Stimulated activated effector memory CD8-positive, alpha-beta T cell treated with anti-CD3 and anti-CD28 coated beads, Interleukin-12 subunit alpha, Interleukin-12 subunit beta, amount 100 ng/mL, for 72 hours (primary cell): ENCODE data around the gene CASP10.
"Not testable (repeated sequence)": the region's sequence is repeated elsewhere in the genome, so short reads cannot be mapped to it uniquely, and the experiment has no call there.

Source experiments
- ATAC-seq: fragments of 150-1000 bp; cut with Tn5 transposase; 2 replicates; pipeline ENCODE4 v1.10.0; 2021
- DNase-seq, 2 donors: peaks; one replicate each; pipeline ENCODE4 v3.0.0; 2021 to 2022; ENCODE audit warnings: low spot score in 2 of 2
- H3K27ac Mint-ChIP-seq: one replicate; pipeline ENCODE4 v1.8.0; 2022; ENCODE audit warnings: mild to moderate bottlenecking, mixed read lengths
- H3K36me3 Mint-ChIP-seq: one replicate; pipeline ENCODE4 v1.8.0; 2022; ENCODE audit warnings: mild to moderate bottlenecking, mixed read lengths
- H3K4me1 Mint-ChIP-seq: one replicate; pipeline ENCODE4 v1.8.0; 2022; ENCODE audit warnings: mixed read lengths
- H3K4me3 Mint-ChIP-seq: one replicate; pipeline ENCODE4 v1.8.0; 2022; ENCODE audit warnings: mild to moderate bottlenecking, mixed read lengths
- H3K9me3 Mint-ChIP-seq: one replicate; pipeline ENCODE4 v1.8.0; 2022; ENCODE audit warnings: mixed read lengths

Gene CASP10, protein sequence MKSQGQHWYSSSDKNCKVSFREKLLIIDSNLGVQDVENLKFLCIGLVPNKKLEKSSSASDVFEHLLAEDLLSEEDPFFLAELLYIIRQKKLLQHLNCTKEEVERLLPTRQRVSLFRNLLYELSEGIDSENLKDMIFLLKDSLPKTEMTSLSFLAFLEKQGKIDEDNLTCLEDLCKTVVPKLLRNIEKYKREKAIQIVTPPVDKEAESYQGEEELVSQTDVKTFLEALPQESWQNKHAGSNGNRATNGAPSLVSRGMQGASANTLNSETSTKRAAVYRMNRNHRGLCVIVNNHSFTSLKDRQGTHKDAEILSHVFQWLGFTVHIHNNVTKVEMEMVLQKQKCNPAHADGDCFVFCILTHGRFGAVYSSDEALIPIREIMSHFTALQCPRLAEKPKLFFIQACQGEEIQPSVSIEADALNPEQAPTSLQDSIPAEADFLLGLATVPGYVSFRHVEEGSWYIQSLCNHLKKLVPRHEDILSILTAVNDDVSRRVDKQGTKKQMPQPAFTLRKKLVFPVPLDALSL

DNA sequence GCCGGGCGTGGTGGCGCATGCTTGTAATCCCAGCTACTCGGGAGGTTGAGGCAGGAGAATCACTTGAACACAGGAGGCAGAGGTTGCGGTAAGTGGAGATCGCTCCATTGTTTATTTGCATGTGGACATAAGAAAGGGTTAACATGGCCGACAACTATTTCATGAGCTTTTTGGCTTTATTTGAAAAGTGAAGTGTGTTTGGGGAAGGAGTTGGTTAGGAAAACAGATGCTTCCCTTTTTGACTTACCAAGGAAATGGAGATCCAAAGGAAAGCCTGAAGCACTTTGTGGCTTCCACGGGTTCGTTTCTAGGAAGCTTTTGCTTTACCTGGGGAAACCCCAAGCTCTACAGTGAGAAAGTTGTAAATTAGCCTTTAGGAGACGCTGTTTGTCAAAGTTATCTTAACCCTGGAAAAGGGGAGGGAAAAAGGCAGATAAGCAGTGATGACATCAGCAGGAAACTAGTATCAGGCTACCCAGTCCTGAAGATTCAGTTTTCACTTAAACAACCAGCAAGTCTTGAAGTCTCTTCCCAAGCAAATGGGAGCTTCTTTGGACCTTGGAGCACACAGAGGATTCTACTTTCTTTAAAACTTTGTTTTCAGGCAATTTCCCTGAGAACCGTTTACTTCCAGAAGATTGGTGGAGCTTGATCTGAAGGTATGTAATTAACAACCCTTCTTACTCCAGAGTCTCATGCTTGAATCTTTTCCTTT, at the start of gene CASP10:
Gene CASP10 (plus strand): TSS at position 492 of the 715 bp plus-strand sequence. CDS start 2,637 bp downstream, outside the sequence.
- peaks cover 27% of the 10 kb centered on the region for H3K36me3 Mint-ChIP-seq
- DNase-seq (no peak), ATAC-seq (peak; percentile 57)
- H3K27ac Mint-ChIP-seq, result peak within 1 kb of the TSS; percentile 95
- peaks cover 61% of the 10 kb centered on the region for H3K4me1 Mint-ChIP-seq
- peak within 1 kb of the TSS; percentile 92 for H3K4me3 Mint-ChIP-seq
- no peaks in the 10 kb centered on the region for H3K9me3 Mint-ChIP-seq

DNA sequence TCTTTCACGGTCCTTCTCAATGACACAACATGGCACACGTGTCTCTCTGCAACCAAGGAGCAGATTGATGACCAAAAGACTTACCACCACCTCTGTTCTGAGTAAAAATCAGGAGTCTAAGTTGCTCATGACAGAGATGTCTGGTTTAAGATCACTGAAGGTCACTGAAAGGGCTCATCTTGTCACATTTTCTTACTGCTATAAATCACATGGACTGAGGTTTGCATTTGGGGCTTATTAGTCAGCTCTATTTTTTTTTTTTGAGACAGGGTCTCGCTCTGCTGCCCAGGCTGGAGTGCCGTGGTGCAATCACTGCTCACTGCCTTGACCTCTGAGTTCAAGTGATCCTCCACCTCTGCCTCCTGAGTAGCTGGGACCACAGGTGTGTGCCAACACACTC, 47.6 kb upstream of the CASP10 start:
- H3K36me3 Mint-ChIP-seq, result peaks cover 100% of the 10 kb centered on the region
- peaks cover 59% of the 10 kb centered on the region for H3K4me1 Mint-ChIP-seq
- peak overlapping the region; percentile 89 for H3K27ac Mint-ChIP-seq
- no peaks in the 10 kb centered on the region for H3K9me3 Mint-ChIP-seq
- H3K4me3 Mint-ChIP-seq, result peak overlapping the region; percentile 62
- ATAC-seq, result peak; percentile 68
- DNase-seq, result no peak

DNA sequence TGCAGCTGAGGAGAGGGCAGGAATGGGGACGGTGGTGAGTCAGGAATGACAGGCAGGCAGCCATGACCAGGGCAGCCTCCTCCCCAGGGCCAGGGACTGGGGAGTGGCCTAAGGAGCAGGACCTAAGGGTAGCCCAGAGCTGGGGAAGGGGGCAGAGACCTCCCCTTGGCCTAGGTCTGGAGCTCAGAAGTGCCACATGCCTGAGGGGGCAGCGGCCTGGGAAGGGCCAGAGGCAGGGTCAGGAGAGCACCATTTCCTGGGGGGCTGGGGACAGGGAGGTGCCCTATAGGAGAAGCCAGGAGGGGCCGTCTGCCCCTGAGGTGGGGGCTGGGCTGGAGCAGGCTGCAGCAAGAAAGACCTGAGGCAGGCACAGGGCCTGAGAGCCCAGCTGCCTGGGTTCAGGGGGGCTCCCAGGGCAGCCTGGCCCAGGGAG, 46.0 kb upstream of the CASP10 start:
- DNase-seq (no peak), ATAC-seq (no peak)
- Mint-ChIP-seq H3K4me3 (peak overlapping the region; percentile 62), H3K36me3 (peaks cover 100% of the 10 kb centered on the region), H3K9me3 (no peaks in the 10 kb centered on the region), H3K4me1 (peaks cover 69% of the 10 kb centered on the region), H3K27ac (peak overlapping the region; percentile 89)

DNA sequence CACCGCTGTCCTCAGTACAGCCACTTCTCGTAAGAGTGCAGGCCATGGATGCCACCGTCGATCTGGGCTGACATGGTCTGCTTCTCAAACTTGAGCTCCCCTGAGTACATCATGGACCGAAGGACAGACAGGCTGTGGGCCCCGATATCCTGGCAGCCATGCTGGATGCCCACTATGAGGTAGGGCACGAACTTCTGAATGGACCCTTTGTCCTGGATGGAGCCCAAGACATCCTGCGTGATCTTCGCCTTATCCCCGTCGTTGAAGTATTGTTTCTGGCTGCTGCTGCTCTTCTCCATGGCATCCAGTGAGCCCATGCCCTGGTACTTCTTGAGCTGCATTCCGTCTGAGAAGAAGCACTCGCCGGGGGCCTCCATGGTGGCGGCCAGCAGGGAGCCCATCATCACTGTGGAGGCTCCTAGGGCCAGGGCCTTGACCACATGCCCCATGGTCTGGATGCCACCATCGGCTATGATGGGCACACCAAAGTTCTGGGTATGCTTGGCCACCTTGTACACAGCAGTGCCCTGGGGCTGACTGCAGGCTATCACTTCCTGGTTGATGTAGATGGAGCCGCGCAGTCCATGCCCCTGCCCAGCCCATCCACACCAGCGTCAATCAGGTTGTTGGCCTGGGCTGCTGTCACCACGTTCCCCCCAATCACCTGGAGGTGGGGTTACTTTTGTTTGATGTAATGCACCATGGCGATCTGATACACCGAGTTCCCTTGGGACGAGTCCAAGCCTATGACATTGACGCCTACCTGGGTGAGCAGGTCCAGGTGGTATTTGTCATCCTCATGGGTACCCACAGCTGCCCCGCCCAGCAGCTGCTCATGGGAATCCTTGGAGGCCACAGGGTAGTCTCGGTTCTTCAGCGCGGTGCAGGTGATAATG, 45.2 kb upstream of the CASP10 start:
- no peak for DNase-seq
- H3K27ac Mint-ChIP-seq, result peak overlapping the region; percentile 85
- peaks cover 100% of the 10 kb centered on the region for H3K36me3 Mint-ChIP-seq
- peak; percentile 15 for ATAC-seq
- peaks cover 65% of the 10 kb centered on the region for H3K4me1 Mint-ChIP-seq
- peak overlapping the region; percentile 29 for H3K4me3 Mint-ChIP-seq
- H3K9me3 Mint-ChIP-seq, result no peaks in the 10 kb centered on the region

DNA sequence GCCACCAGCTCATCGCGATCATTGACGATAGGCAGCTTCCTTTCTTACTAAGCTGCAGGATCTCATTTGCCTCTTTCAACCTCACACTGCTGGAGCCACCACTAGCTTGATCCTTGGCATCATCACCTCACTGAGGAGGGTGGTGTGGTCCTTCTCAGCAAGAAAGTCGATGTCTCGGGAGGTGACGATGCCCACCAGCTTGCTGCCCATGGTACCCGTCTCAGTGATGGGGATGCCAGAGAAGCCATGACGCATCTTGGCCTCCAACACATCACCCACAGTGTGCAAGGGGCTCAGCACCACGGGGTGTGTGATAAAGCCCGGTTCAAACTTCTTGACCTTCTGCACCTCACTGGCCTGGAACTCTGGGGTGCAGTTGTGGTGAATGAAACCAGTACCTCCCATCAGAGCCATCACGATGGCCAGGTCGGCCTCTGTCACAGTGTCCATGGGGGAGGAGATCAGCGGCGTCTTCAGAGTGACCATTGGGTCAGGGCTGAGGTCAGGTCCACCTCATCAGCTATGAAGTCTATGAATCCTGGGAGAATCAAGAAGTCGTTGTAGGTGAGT, 44.5 kb upstream of the CASP10 start:
- peak overlapping the region; percentile 83 for H3K27ac Mint-ChIP-seq
- H3K9me3 Mint-ChIP-seq, result no peaks in the 10 kb centered on the region
- peaks cover 100% of the 10 kb centered on the region for H3K36me3 Mint-ChIP-seq
- peak overlapping the region; percentile 29 for H3K4me3 Mint-ChIP-seq
- DNase-seq (no peak), ATAC-seq (no peak)
- H3K4me1 Mint-ChIP-seq, result peaks cover 58% of the 10 kb centered on the region

DNA sequence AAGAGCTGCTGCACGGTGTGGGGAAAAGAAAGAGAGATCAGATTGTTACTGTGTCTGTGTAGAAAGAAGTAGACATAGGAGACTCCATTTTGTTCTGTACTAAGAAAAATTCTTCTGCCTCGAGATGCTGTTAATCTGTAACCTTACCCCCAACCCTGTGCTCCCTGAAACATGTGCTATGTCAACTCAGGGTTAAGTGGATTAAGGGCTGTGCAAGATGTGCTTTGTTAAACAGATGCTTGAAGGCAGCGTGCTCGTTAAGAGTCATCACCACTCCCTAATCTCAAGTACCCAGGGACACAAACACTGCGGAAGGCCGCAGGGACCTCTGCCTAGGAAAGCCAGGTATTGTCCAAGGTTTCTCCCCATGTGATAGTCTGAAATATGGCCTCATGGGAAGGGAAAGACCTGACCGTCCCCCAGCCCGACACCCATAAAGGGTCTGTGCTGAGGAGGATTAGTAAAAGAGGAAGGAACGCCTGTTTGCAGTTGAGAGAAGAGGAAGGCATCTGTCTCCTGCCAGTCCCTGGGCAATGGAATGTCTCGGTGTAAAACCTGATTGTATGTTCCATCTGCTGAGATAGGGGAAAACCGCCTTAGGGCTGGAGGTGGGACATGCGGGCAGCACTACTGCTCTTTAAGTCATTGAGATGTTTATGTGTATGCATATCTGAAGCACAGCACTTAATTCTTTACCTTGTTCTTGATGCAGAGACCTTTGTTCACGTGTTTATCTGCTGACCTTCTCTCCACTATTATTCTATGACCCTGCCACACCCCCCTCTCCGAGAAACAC, 43.8 kb upstream of the CASP10 start:
- H3K9me3 Mint-ChIP-seq, DNase-seq, ATAC-seq: not testable (repeated sequence)
- peak overlapping the region; percentile 29 for H3K4me3 Mint-ChIP-seq
- H3K36me3 Mint-ChIP-seq, result peaks cover 100% of the 10 kb centered on the region
- peaks cover 56% of the 10 kb centered on the region for H3K4me1 Mint-ChIP-seq
- H3K27ac Mint-ChIP-seq, result peak overlapping the region; percentile 83

DNA sequence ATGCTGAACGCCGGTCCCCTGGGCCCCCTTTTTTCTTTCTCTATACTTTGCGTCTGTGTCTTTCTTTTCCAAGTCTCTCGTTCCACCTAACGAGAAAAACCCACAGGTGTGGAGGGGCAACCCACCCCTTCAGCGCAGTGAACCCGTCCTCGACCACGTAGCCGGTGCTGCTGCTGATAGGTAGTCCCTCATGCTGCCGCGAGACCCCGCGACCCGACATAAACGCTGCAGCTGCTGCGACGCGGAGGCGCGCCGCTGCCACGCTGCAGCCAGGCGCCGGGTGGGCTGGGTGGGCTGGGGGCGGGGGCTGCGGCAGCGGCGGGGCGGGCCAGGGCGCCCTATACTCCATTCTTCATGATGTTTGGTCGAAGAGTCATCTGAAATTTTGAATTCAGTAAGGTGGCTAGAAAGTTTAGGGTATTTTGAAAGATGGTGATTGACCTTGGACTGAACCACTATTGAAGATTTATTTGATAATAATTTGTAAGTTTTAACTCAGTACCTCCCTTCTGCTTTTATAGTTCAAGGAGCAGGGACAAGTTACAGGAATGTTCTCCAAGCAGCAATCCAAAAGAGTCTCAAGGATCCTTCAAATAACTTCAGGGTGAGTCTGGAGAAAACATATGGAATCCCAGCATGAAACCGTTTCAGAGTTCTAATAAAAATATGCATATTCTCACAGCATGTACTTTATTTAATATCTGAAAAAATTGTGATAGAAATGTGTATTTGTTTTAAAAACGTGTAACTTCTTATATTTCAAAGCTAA, 42.9 kb upstream of the CASP10 start:
- Mint-ChIP-seq H3K9me3 (no peaks in the 10 kb centered on the region), H3K27ac (peak overlapping the region; percentile 83), H3K4me3 (peak overlapping the region; percentile 15), H3K36me3 (peaks cover 100% of the 10 kb centered on the region), H3K4me1 (peaks cover 55% of the 10 kb centered on the region)
- ATAC-seq, result no peak
- no peak for DNase-seq

DNA sequence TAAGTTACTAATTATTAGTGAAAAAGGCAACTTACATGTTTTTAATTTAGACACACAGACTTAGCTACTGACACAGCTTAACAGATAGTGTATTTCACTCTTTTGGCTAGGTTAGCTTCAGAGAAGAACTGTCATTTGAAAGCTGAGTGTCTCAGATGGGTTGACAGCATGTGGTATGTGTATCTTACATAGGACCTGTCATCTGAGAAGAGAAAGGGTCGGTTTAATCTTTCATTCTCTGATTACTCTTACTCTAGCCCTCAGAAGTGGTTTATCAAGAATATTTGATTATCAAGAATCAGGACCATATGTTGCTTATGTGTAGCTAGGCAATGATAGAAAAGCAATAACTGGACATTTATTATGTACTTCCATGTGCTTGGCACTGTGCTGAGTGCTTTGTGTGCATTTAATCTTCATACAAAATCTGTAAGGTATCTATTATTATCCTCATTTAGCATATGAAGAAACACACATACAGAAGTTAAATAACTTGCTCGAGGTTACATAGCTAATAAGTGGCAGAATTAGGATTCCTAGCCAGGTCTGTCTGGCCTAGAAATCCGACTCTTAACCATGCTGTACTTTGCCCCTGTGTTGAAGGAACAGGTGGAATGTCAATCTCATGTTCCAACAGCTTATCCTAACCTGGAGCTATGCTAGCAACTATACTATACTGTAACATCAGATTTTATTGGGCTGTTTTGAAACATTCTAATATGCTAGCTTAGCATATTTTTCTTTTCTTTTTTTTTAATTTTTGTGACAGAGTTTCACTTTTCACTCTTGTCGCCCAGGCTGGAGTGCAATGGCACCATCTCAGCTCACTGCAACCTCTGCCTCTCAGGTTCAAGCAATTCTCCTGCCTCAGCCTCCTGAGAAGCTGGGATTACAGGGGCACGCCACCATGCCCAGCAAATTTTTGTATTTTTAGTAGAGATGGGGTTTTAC, 38.6 kb upstream of the CASP10 start:
- H3K4me3 Mint-ChIP-seq, result no peak overlapping the region
- H3K9me3 Mint-ChIP-seq, result no peaks in the 10 kb centered on the region
- peak overlapping the region; percentile 32 for H3K27ac Mint-ChIP-seq
- no peak for ATAC-seq
- H3K36me3 Mint-ChIP-seq, result peaks cover 100% of the 10 kb centered on the region
- DNase-seq, result no peak
- peaks cover 36% of the 10 kb centered on the region for H3K4me1 Mint-ChIP-seq

DNA sequence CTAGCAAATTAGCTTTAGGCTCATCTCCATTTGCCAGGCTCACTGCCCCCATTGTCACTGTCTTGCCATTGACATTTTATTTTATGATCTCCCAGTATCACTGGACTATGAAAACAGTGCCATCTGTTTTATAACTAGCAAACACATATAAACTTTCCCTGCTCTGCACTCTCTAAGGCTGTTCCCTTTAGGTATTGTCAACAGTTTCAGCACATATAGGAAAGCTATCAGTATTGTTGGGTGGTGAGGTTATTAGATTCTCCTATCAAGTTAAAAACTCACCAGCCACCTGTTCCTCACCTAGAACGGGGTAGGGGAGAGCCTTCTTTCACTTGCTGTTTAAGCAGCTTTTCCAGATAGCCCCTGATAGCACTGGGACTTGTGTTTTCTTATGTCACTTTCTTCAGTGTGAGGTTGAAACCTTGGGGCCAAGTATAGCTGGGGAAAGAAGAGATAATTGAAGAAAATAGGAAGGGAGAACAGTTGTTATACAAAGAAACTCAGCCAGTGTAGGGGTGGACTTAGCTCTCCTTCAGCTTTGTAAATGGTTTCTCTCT, 34.4 kb upstream of the CASP10 start:
- Mint-ChIP-seq H3K36me3 (peaks cover 100% of the 10 kb centered on the region), H3K4me1 (peaks cover 56% of the 10 kb centered on the region), H3K9me3 (no peaks in the 10 kb centered on the region), H3K4me3 (no peak overlapping the region), H3K27ac (peak overlapping the region; percentile 63)
- ATAC-seq, result no peak
- DNase-seq, result no peak

DNA sequence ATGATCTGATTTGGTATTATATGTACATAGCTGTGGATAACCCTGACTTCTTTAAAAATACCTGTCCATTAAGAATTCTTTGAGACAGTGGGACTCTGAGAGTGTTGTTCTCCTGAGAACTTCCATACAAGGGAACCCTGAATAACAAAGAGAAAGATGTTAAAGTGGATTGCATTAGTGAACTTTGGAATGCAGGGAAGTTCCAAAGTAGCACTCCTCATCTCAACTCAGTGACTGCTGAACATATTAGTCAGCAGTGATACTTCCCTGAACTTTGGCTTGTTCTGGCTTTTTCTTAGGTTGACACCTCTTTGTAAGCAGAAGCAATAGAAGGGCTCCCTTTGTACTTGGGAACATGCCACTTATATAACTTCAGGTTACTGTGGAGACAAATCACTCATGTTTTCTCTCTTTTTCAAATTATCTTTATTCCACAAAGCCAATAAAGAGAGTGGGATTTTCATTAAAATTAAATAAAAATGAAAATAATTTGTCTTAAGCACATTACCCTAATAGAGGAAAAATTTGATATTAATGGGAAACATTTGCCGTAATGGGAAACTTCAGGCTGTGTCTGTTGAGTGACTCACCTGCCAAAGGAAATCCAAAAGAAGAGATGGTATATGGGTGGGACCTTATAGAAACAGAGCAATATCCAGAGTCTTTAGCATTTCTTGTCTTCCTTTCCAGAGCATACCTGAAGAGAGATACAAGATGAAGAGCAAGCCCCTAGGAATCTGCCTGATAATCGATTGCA, 33.7 kb upstream of the CASP10 start:
- peaks cover 57% of the 10 kb centered on the region for H3K4me1 Mint-ChIP-seq
- no peaks in the 10 kb centered on the region for H3K9me3 Mint-ChIP-seq
- H3K4me3 Mint-ChIP-seq, result peak overlapping the region; percentile 27
- peaks cover 100% of the 10 kb centered on the region for H3K36me3 Mint-ChIP-seq
- peak overlapping the region; percentile 92 for H3K27ac Mint-ChIP-seq
- DNase-seq (no peak), ATAC-seq (no peak)

DNA sequence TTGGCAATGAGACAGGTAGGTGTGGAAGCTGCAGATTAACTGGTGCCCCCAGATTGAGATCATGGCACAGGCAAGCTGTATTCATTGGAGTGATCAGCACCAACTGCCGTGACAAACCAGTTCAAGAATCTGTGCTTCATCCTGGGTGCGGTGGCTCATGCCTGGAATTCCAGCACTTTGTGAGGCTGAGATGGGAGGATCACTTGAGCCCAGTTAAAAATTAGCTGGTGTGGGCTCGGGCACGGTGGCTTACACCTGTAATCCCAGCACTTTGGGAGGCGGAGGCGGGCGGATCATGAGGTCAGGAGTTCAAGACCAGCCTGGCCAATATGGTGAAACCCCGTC, 33.1 kb upstream of the CASP10 start:
- H3K4me3 Mint-ChIP-seq, result peak overlapping the region; percentile 27
- peaks cover 100% of the 10 kb centered on the region for H3K36me3 Mint-ChIP-seq
- peaks cover 62% of the 10 kb centered on the region for H3K4me1 Mint-ChIP-seq
- DNase-seq, ATAC-seq, H3K9me3 Mint-ChIP-seq: not testable (repeated sequence)
- H3K27ac Mint-ChIP-seq, result peak overlapping the region; percentile 92
